Activated CD4-positive, alpha-beta T cell treated with anti-CD3 and anti-CD28 coated beads, Interleukin-2, amount 50 U/mL, for 16 hours (primary cell): ENCODE data around the gene RBL2.
"Not testable (repeated sequence)": the region's sequence is repeated elsewhere in the genome, so short reads cannot be mapped to it uniquely, and the experiment has no call there.

Experiments
- DNase-seq: peaks from one replicate; pipeline ENCODE4 v3.0.0-alpha.2; 2020

The RBL2 gene

GRCh38 chr16:53539759-53540718, 105.8 kb downstream of the RBL2 start:
- not testable (repeated sequence) for DNase-seq
